HG02571 (cell line): ENCODE measurements around the gene HMGN4.
A peak's percentile ranks its signal among the peaks of the same experiment; 100 is the strongest.
"Not testable (repeated sequence)": the region's sequence is repeated elsewhere in the genome, so short reads cannot be mapped to it uniquely, and the experiment has no call there.

Source experiments
- ATAC-seq: cut with Tn5 transposase; IDR thresholded peaks from one replicate; pipeline ENCODE4 v1.9.1; 2021; ENCODE audit warnings: mild to moderate bottlenecking, moderate library complexity; ENCODE audit not compliant: unreplicated experiment

The HMGN4 gene

GRCh38 chr6:26521600-26522391 is 16.4 kb upstream of the HMGN4 start:
- peak; percentile 74 for ATAC-seq

- ATAC-seq = not testable (repeated sequence)
Measured at GRCh38 chr6:26522486-26523228, 15.5 kb upstream of the HMGN4 start.

- ATAC-seq = not testable (repeated sequence)
Measured at GRCh38 chr6:26524314-26524713, 13.9 kb upstream of the HMGN4 start.

- no peak for ATAC-seq
Measured at GRCh38 chr6:26524722-26525370, 13.3 kb upstream of the HMGN4 start.

GRCh38 chr6:26525838-26526237 is 12.3 kb upstream of the HMGN4 start:
- no peak for ATAC-seq

- ATAC-seq = no peak
Measured at GRCh38 chr6:26526928-26527327, 11.2 kb upstream of the HMGN4 start.

GRCh38 chr6:26530203-26530602 is 8.0 kb upstream of the HMGN4 start:
- no peak for ATAC-seq

DNA sequence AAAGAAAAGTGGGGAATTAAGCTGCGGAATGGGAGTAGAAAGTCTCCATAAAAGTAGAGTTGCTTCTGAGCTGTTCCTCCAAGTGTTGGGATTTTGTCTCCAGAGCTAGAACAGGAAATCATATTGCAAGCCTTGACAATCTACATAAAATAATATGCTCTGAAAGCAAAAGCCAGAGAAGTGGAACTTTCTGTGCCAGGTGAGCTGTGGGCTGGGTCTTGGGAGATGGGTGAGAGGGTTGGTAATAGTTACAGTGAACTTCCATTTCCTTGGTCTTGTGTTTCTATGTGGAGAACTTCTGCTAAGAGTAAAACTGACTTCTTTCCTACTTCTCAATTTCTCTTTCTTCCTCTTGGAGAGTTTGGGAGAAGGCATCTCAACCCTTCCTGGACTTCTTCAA is 6.3 kb upstream of the HMGN4 start:
- ATAC-seq = no peak

DNA sequence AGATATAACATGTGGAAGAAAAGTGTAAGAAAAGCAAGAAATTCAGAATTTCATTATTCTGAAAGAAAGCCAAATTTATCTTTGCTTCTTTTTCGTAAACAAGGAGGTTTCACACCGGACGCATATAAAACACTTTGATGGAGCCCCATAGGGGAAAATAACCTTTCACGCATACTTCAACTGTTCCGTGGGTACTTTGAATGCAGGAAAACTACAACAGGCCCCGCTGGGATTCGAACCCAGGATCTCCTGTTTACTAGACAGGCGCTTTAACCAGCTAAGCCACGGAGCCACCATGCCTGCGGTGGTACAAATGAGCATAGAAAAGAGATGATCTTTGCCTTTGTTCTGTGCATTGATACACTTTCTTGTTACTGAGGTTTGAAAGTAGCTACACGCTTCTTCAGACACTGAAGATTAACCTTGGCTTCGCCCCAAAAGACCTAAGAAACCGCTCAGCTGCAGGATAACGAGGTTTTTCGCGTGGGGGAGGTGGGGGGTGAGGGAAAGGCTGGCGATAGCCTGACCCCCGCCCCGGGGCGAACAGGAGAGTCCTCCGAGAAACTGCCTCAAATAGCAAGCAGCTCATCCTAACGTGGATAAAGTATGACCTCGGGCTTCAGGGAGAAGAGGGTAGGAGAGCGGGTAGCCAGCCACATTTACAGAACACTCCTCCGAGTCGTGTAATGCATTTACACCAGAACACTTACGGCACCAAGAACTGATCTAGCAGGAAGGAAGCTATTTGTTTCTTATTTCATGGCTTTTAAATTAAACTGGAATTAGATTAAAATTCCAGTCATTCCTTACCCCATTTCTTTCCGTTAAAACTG is 5.3 kb upstream of the HMGN4 start:
- ATAC-seq = no peak

GRCh38 chr6:26533532-26533931 is 4.6 kb upstream of the HMGN4 start:
- ATAC-seq = no peak

DNA sequence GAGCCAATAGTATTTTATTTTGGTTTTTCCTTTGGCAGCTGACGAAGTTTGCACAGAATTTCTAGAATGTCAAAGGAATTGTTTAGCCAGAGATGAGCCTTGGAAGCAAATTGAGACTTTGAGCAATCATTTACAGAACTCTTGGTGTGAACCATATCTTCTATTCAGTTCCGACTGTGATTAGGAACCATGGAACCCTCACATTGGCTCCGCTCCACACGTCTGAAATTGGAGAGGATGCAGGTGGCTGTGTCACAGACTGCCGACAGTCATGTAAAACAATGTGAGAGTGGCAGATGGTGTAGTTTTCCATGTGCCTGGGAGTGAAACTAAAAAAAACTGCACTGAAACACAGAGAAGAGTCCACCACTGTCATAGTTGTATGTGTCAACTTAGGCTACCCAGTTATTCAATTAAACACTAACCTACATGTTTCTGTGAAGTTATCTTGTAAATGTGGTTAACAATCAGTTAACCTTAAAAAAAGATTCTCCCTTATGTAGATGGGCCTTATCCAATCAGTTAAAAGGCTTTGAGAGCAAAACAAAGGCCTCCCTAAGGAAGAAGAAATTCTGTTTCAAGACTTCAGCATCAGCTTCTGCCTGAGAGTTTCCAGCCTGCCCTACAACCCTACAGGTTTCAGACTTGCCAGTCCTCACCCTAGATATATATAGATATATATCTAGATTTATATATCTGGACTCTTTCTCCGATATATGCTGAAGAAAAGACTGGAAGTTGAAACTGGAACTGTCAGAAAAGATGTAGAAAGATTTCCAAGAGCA is 3.3 kb upstream of the HMGN4 start:
- no peak for ATAC-seq

DNA sequence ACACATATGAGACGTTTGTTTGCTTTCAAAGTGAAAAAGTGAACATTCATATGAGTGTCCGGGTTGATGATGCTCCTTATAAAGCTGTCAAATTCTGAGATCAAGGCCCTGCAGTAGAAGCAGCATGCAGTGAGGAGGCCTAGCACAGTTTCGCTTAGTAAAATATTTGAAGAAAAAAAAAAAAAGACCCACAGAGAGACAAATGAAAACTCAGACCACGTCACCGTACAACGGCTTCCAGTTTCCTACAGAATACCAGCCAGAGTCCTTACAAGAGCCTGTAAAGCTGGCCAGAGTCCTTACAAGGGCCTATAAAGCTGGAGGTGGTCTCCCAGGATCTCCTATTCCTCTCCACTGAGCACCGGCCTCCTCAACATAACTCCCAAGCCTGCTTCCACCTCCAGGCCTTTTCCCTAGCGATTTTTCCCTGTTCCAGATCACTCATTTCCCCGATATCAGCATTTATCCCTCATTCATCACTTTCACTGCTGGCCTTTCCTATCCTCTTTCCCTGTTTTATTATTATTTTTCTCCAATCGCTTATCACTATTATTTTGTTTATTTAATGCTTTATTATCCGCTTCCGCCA is 1.5 kb upstream of the HMGN4 start:
- no peak for ATAC-seq

GRCh38 chr6:26537160-26537845 is 863 bp upstream of the HMGN4 start:
- peak; percentile 37 for ATAC-seq

GRCh38 chr6:26538572-26538902 is 371 bp downstream of the HMGN4 start:
- no peak for ATAC-seq

DNA sequence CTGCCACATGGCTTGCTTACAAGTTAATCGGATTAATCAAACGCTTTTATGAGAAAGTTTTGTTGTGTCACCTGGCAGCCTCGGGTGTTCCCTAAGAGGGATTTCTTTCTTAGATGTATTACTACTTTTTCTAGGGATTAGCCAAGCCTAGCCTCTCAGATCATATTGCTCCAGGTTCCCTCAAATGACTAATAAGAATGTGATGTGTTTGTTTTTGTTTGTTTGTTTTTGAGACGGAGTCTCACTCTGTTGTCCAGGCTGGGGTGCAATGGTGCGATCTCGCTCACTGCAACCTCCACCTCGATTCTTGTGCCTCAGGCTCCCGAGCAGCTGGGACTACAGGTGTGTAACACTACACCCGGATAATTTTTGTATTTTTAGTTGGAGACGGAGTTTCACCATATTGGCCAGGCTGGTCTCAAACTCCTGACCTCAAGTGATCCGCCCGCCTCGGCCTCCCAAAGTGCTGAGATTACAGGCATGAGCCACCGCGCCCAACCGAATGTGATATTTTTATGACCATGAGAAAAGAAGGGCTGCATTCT is 977 bp downstream of the HMGN4 start:
- no peak for ATAC-seq

- no peak for ATAC-seq
Measured at GRCh38 chr6:26541579-26541978, 3.4 kb downstream of the HMGN4 start.

- no peak for ATAC-seq
Measured at GRCh38 chr6:26543953-26544352, 5.8 kb downstream of the HMGN4 start.

DNA sequence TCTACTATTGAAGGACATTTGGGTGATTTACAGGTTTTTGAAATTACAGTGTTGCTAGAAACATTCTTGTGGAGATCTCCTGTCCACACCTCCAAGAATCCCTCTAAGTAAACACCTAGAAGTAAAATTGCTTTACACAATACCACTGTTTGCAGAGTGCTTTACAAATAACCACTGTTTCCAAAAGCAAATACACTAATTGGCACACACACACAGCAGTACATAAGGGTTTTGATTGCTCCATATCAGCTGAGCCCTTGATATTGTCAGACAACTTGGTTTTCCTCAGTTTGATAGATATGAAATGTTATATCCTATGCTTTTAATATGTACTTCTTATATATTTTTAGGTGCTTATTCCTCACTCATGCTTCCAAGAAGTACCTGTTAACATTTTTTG is 6.3 kb downstream of the HMGN4 start:
- no peak for ATAC-seq

DNA sequence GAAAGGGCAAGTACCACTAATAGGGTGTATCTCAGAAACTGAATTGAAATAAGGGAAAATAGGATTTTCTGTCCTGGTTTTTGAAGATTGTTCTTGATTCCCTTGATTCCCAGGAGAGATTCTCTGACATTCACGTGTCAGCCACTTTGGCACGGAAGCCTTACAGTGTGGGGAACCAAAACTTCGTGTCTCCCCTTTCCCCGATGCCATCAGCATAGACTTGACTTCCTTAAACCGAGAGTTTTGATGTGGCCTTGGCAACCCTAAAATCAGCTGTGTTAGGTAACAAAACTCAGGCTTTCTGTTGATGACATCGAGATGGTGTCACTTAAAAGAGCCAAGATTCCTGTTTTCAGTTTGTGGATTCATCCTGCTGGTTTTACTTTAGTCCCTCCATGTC is 7.5 kb downstream of the HMGN4 start:
- no peak for ATAC-seq
